Tibial artery (tissue), 4 donors: ENCODE measurements around the gene PSKH1.

ENCODE experiments used
- DNase-seq, 2 donors: peaks; one replicate each; pipeline ENCODE4 v3.0.0-alpha.2; 2019
- H3K27ac ChIP-seq, 2 donors: fragments of 200-600 bp; sonication (generic) in 1 of 2; 1 replicate in 1 of 2; 2 replicates in 1 of 2; pipeline ENCODE4 v1.5.1; 2018 to 2019; ENCODE audit warnings: mild to moderate bottlenecking in 1 of 2
- H3K27me3 ChIP-seq, 2 donors: fragments of 200-600 bp; sonication (generic) in 1 of 2; one replicate each; pipeline versions ENCODE4 v1.5.1 to v1.6.0; 2016 to 2019
- H3K36me3 ChIP-seq, 3 donors: fragments of 200-600 bp; sonication (generic) in 2 of 3; one replicate each; pipeline ENCODE4 v1.5.1; 2016 to 2019; ENCODE audit warnings: mild to moderate bottlenecking in 2 of 3
- H3K4me1 ChIP-seq, 4 donors: fragments of 200-600 bp; sonication (generic) in 2 of 4; 1 replicate in 3 of 4; 2 replicates in 1 of 4; pipeline ENCODE4 v1.5.1; 2016 to 2019
- H3K4me3 ChIP-seq, 2 donors: fragments of 200-600 bp; sonication (generic) in 1 of 2; 1 replicate in 1 of 2; 2 replicates in 1 of 2; pipeline ENCODE4 v1.5.1; 2018 to 2019; ENCODE audit warnings: mild to moderate bottlenecking in 2 of 2
- H3K9me3 ChIP-seq, 3 donors: fragments of 200-600 bp; sonication (generic) in 1 of 3; one replicate each; pipeline ENCODE4 v1.5.1; 2016 to 2019
- CTCF ChIP-seq, 2 experiments: fragments of 200-600 bp in 1 of 2; fragments of 450-650 bp in 1 of 2; IDR thresholded peaks; one replicate each; pipeline ENCODE4 v1.5.1; 2017 to 2019; ENCODE audit warnings: antibody characterized with exemption in 2 of 2, mild to moderate bottlenecking in 1 of 2, moderate library complexity in 1 of 2
- intact Hi-C: fragments of 100-400 bp; cut with DNase I; formaldehyde crosslinking; loops from one replicate; pipeline ENCODE4 v1.15.0; 2023; ENCODE audit warnings: low total_unique reads

Gene PSKH1

DNA sequence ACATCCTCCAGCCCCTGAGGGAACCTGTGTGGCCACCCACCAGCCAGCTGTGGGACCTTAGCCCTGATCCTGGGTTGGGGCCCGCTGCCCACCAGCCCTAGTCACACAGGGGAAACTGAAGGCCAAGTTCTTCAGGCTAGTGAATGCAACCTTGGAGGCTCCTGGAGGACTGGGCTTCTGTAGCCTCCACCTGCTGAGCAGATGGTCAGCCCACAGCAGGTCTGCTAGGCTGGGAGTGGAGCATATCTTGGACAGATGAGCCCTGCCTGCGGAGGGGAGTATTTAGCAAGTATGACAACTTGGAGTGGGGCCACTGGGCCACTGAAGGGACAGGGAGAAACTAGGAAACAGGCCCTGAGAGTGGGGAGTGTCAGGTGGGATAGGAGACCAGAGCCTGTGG lies 83.2 kb downstream of the PSKH1 start:
- DNase-seq: no peak
- intact Hi-C loops: no loop called here
- H3K9me3 ChIP-seq: no peaks in the 10 kb centered on the region
- peaks cover 0 to 24% of the 10 kb centered on the region in 2 donors for H3K27me3 ChIP-seq
- H3K27ac ChIP-seq: no peak overlapping the region
- no peak for TF ChIP-seq CTCF (IDR thresholded peaks at IDR 0.05)
- H3K4me3 ChIP-seq: no peak overlapping the region
- no peaks in the 10 kb centered on the region for H3K36me3 ChIP-seq
- H3K4me1 ChIP-seq: no peaks in the 10 kb centered on the region

DNA sequence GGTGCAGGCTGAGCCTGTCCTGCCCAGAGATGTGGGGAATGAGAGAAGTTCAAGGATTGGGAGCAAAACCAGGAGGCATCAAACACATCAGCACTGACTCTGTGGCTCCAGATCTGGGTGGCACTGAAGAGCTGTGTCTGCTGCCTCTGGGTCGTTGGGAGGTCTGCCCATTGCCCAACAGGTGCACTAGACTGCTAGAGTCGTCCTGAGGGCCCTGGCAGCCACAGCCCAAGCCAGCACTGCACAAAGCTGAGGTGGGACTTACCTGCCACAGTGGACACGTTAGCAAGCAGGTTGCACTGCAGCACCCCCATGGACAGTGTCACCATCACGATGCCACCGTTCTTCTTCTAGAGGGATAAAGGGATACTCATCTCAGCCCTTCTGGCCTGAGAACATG lies 84.0 kb downstream of the PSKH1 start:
- Histone ChIP-seq H3K27ac (no peak overlapping the region), H3K27me3 (peaks cover 0 to 24% of the 10 kb centered on the region in 2 donors), H3K4me1 (no peaks in the 10 kb centered on the region), H3K4me3 (no peak overlapping the region), H3K36me3 (no peaks in the 10 kb centered on the region), H3K9me3 (no peaks in the 10 kb centered on the region)
- DNase-seq: no peak
- TF ChIP-seq CTCF (IDR thresholded peaks at IDR 0.05): no peak
- intact Hi-C loops: no loop called here

- no peaks in the 10 kb centered on the region for H3K9me3 ChIP-seq
- no peak for DNase-seq
- H3K4me1 ChIP-seq: no peaks in the 10 kb centered on the region
- no peak overlapping the region for H3K4me3 ChIP-seq
- H3K27ac ChIP-seq: no peak overlapping the region
- peaks cover 0 to 27% of the 10 kb centered on the region in 2 donors for H3K27me3 ChIP-seq
- H3K36me3 ChIP-seq: no peaks in the 10 kb centered on the region
- intact Hi-C loops: no loop called here
- no peak for TF ChIP-seq CTCF (IDR thresholded peaks at IDR 0.05)
Observed at GRCh38 chr16:67977469-67978227, 84.6 kb downstream of the PSKH1 start.
